NCI-H1694 treated with DMSO at 0.1 percent for 48 hours (cell line): ENCODE data around the gene SNRPA1.

ENCODE experiments used
- DNase-seq: peaks from one replicate; lab custom pipeline; 2025; lab: John Stamatoyannopoulos, UW

Gene SNRPA1

GRCh38 chr15:101318839-101319238, 23.8 kb upstream of the SNRPA1 start:
- DNase-seq: no peak

DNA sequence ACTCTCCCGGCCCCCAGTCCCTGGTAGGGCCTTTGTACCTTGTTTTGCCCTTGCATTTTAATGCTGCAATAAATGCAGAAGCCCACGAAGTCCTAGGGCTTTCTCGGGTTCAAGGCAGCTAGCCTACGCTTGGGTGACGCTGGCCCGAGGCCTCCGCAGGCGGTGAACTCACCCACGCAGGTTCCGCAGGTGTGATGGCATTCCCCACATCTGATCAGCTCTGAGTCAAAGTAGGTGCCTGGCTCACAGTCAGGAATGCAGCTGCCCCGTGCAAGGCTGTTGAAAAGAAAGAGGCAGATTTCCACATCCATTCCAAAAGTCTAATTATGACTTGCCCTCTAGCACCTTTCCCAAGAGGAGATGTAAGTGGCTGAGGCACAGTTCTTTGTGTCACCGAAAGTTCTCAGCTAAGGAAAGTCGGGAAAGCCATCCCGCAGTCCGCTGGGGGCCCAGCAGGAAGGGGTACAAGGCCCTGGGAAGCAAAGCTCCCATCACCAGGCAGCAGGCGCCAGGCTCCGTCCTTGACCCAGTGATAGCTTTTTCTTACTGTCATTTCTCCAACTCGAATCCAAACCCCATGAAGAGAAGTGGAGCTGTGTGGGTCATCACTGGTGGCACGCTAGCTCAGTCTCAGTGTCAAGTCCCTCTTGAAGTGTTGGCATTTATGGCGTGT, 23.2 kb upstream of the SNRPA1 start:
- DNase-seq: no peak

DNA sequence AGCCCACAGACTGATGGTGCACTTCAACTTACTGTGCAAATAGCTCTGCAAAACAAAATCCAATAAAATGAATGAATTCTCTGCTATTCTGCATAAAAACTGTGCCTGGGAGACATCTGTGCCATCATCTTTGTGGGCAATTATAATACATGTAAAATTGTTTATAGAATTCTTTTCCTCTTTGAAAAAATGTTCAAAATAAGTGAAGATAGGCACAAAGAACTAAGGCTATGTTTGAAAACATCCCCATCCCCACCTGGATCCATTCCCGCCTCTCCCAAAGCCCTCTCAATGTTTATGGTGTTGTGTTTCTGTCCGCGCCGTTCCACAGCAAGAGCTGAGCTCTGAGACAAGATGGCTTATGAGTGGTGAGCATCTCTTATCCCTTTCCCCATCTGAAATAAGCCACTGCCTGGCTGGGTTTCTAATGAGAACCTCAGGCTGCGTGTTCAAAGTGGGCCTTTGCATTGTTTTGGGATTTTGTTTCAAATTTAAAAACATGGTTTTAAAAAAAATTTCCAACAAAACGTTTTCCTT, 22.4 kb upstream of the SNRPA1 start:
- DNase-seq: no peak

DNA sequence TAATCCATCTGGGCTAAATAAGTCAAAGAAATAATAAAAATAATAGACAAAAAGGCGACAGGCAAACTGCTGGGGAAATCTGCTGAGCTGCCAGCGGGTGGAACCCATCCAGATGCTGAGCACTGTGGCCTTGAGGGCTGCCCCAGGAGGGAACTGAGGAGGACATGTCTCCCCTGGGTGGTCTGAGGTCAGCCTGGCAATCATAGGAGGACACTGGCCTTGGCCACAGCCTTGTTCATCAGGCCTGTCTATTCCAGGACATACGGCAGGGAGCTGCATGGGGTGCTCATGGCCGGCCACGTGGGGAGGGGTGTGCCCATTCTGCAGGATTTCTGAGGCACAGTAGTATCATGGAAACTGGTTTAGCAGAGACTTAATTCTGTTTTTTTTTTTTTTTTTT, 21.5 kb upstream of the SNRPA1 start:
- no peak for DNase-seq

GRCh38 chr15:101315736-101316135, 20.7 kb upstream of the SNRPA1 start:
- no peak for DNase-seq

- DNase-seq: no peak
Measured at GRCh38 chr15:101314336-101315125, 19.5 kb upstream of the SNRPA1 start.

DNA sequence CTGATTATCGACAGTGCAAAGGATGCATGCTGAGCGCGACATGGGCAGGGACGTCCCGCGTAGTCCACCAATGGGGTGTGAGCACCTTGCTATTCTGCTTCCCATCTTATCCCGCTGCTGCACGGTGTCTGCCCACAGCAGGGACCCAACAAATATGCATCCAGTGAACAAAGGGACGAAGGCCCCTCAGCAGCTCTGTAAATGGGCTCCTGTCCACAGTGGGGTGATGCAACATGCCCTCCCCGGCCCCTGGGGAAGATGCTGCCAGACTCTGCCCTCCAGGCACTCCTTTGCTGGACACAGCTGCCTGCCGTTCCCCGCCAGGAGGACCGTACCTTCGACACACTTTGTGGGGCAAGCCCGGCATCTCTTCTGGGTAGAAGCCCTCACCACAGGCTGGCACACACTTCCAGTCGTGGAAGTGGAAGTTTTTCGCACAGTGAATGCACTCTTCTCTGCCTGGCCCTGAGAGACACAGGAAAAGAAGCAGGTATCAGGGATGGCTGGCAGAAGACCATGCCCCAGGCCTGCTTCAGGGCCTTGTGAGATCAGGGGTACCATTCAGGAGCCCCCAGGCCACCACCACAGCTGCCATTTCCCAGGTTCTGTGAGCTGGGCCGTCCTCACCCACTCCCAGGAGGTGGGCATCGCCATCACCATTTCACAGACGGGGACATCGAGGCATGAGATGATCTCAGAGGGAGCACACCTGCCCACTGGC, 18.2 kb upstream of the SNRPA1 start:
- no peak for DNase-seq

DNA sequence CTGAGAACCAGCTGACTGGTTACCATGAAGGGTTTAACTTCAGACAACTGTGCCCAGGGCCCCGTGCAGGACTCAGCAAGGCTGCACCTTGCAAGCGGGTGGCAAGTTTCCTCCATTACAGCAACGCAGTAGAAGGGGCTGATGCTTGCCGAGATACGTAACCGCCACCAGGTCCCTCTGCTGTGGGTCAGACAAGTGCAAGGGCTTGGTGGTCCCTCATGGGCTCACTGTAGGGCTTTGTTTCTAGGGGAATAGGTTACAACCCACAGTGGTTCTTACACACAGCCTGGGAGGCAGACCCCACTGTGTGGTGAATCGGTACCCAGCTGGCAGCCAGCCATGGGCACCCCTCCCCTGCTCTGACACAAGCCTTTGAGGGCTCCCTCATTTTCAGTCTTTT, 15.5 kb upstream of the SNRPA1 start:
- DNase-seq: no peak

DNA sequence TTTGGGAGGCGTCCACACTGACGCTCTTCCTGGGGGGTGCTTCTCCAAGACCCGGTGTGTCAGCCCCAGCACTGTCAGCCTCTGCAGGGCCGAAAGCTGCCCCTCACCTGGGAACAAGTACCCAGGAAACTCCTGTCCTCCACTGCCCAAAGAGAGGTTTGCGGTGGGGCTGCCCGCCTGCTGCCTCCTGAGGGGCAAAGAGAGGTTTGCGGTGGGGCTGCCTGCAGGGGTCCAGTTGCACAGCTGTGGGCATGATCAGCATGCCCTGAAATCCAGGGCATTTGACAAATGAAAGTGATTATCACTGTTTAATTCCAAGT, 15.1 kb upstream of the SNRPA1 start:
- no peak for DNase-seq

GRCh38 chr15:101309436-101310160, 14.6 kb upstream of the SNRPA1 start:
- no peak for DNase-seq

DNA sequence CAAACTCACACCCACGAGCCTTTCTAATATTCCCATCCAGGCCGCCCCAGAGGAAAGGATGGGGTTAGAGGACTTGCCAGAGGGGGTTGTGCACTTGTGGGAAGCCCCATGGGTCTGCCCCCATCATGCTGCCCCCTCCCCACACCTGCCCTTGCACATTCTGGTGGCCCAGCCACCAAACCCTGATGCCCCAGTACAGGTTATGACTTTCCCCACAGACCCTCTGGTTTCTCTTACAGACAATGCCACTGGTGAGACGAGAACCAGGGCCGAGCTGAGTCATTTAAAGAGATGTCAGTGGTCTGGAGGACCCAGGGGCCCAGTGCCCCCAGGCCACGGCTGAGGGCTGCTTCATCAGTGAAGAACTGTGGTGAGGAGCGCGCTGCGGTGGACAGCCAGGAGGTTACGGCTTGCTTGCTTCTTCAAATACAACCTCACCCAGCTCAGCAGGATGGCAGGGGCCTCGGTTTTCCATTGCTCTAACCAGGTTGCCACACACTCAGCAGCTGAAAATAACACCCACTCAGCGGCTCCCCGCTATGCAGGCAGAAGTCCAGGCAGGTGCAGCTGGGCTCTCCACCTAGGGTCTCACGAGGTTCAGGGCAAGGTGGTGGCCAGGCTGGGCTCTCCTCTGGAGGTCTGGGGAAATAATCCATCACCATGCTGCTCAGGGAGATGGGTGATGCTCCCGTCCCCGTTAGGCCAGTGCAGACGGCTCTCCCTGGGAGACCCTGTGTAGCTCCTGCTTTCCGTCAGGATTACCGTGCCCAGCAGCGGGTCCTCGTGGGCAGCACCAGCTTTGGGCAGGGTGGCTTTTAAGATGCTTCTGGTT, 13.8 kb upstream of the SNRPA1 start:
- no peak for DNase-seq

- no peak for DNase-seq
Measured at GRCh38 chr15:101307897-101308603, 13.0 kb upstream of the SNRPA1 start.

DNA sequence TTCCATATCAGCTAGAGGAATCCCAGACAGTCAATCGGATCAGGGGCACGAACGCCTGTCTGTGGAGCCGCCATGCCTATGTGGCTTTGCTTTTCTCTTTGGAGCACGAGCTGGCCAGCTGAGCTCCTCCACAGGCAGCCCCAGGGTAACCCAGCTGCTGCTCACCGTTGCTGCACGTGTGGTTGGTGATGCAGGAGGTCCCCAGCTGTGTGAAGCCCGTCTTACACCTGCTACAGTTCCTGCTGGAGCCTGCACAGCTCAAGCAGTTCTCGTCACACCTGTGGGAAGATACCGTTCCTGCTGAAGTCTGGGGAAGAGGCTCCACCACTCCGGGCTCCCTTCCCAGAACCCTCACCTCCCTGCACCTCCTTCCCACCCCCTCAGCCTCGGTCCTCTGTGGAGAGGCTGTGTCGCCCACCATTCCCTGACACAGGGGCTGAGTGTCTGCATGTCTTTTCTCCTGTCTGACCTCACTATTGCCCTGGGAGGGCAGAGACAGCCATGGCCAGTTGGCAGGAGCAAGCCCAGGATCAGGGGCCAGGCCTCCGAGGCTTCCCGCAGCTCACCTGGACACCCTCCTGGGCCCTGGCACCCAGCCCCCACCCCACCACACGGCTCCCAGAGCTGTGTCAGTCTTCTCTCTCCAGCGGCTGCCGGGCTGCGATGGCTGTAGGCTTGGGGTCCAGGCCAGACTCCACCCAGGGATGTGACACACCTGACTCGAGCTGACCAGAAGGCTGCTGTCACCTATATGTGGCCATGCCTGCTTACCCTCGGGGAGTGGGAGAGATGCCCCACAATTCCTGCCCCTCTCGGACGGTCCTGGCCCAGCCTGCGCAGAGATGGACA, 12.2 kb upstream of the SNRPA1 start:
- no peak for DNase-seq

DNA sequence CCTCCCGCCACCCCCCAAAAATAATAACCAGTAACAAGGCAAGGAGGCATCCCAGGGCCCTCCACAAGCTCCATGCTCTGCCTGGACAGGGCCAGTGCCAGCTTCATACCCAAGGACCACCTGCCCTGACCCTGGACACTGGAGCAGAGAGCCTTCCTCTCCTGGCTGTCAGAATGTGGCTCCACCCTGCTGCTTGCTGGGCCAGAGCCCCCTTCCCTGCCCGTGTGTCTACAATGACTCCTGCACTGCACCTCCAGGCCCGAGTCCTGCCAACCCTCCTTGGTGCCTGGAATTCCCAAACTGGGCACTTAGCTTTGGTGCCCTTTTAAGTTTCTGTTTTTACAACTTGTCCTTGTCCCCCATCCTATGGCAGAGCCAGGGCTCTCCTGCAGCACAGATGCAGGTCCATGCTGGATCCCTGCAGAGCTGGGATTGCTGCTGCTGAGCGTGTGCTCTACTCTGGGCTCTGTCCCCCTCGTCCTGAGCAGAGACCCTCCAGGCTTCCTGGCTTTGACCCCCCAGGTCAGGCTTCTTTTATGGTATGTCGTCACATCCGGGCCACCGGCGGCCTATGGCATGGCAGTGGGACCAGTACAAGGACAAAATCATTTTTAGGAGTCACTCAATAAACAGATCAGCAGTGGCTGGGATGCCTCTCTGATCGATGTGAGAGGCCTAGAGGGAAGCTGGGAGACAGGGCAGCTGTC, 11.4 kb upstream of the SNRPA1 start:
- no peak for DNase-seq

GRCh38 chr15:101305820-101306255, 10.8 kb upstream of the SNRPA1 start:
- no peak for DNase-seq

DNA sequence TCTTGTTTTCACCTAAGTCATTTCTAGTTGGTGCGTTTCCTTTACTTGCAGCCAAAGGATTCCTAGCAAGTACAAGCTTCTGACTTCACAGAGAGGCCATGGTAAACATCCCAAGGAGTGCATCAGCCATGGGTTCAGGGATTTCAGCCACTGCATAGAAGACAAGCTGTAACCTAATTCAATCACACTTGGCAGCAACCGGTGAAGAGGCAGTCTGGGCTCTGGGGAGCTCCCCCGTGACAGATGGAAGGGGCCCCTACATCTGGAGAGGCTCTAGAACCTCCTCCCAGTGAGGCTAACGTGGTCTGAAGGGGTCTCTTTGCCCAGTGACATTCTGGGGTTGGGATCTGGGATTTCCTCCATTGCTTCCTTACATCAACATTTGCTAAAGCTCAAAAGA, 8.4 kb upstream of the SNRPA1 start:
- no peak for DNase-seq

GRCh38 chr15:101296418-101297405, 1.7 kb upstream of the SNRPA1 start:
- no peak for DNase-seq
